Stimulated activated CD8-positive, alpha-beta memory T cell treated with anti-CD3 and anti-CD28 coated beads, Interleukin-2, amount 100 ng/mL, for 48 hours (primary cell): ENCODE measurements around the gene CELA3B.
"Not testable (repeated sequence)": the region's sequence is repeated elsewhere in the genome, so short reads cannot be mapped to it uniquely, and the experiment has no call there.

ENCODE experiments used
- DNase-seq, 2 donors: peaks; one replicate each; pipeline ENCODE4 v3.0.0-alpha.2; 2020; ENCODE audit warnings: low read depth in 2 of 2

Gene CELA3B

GRCh38 chr1:22012752-22013151, 35.9 kb downstream of the CELA3B start:
- not testable (repeated sequence) for DNase-seq

GRCh38 chr1:22014575-22015206, 37.9 kb downstream of the CELA3B start:
- not testable (repeated sequence) for DNase-seq

GRCh38 chr1:22018583-22019559, 42.0 kb downstream of the CELA3B start:
- DNase-seq = no peak

- DNase-seq = no peak
Measured at GRCh38 chr1:22021061-22021460, 44.2 kb downstream of the CELA3B start.

GRCh38 chr1:22024485-22025367, 47.9 kb downstream of the CELA3B start:
- DNase-seq = peak; percentile 61 to 66

GRCh38 chr1:22025368-22026155, 48.7 kb downstream of the CELA3B start:
- DNase-seq = peak; percentile 76 to 78

GRCh38 chr1:22026924-22027289, 50.1 kb downstream of the CELA3B start:
- DNase-seq = no peak

- no peak for DNase-seq
Measured at GRCh38 chr1:22030057-22030456, 53.2 kb downstream of the CELA3B start.

- DNase-seq = no peak
Measured at GRCh38 chr1:22030473-22030872, 53.7 kb downstream of the CELA3B start.

- no peak for DNase-seq
Measured at GRCh38 chr1:22031214-22031962, 54.6 kb downstream of the CELA3B start.

GRCh38 chr1:22034834-22035233, 58.0 kb downstream of the CELA3B start:
- not testable (repeated sequence) for DNase-seq

- no peak for DNase-seq
Measured at GRCh38 chr1:22037520-22037919, 60.7 kb downstream of the CELA3B start.

- no peak for DNase-seq
Measured at GRCh38 chr1:22038036-22038435, 61.2 kb downstream of the CELA3B start.
